WTC11 (cell line): ENCODE data around the gene OR11H6. TPM values are rescaled to one million over a fixed set of nuclear protein-coding genes. Genes with fewer than 3 reads are reported as not detected.

Experiments used
- ATAC-seq: fragments of 200-7000 bp; cut with Tn5 transposase; 2 replicates; pipeline ENCODE4 v1.10.0; 2021; ENCODE audit warnings: mild to moderate bottlenecking, moderate library complexity
- CTCF ChIA-PET: fragments of 300-600 bp; sonication (Branson Sonifier 250); formaldehyde crosslinking; loops from one replicate; lab custom pipeline; 2021; ENCODE audit warnings: antibody characterized with exemption; lab: Charles Lee
- POLR2A ChIA-PET: fragments of 350-600 bp; sonication (Branson Sonifier 250); formaldehyde crosslinking; loops from one replicate; lab custom pipeline; 2021; ENCODE audit warnings: antibody characterized with exemption; lab: Charles Lee
- DNase-seq: peaks from one replicate; pipeline ENCODE4 v3.0.0; 2021; ENCODE audit warnings: low spot score
- H3K27ac Mint-ChIP-seq: 2 replicates; pipeline ENCODE4 v1.8.0; 2021; ENCODE audit warnings: mixed read lengths
- H3K27me3 Mint-ChIP-seq: 2 replicates; pipeline ENCODE4 v1.8.0; 2021; ENCODE audit warnings: low read depth, mild to moderate bottlenecking, moderate library complexity, mixed read lengths
- H3K36me3 Mint-ChIP-seq: 2 replicates; pipeline ENCODE4 v1.8.0; 2021; ENCODE audit warnings: mixed read lengths
- H3K4me1 Mint-ChIP-seq: 2 replicates; pipeline ENCODE4 v1.8.0; 2022; ENCODE audit warnings: mixed read lengths
- H3K4me3 Mint-ChIP-seq: 2 replicates; pipeline ENCODE4 v1.8.0; 2021; ENCODE audit warnings: mild to moderate bottlenecking, moderate library complexity, mixed read lengths
- H3K9me3 Mint-ChIP-seq: 2 replicates; pipeline ENCODE4 v1.8.0; 2021; ENCODE audit warnings: mixed read lengths
- CBFB ChIP-seq: sonication (generic); formaldehyde crosslinking; IDR thresholded peaks from 2 replicates; pipeline ENCODE4 v1.8.1; 2022; ENCODE audit warnings: mild to moderate bottlenecking, low read depth, missing genetic modification reagents
- CREM ChIP-seq: sonication (generic); formaldehyde crosslinking; IDR thresholded peaks from 2 replicates; pipeline ENCODE4 v1.8.1; 2022; ENCODE audit warnings: mild to moderate bottlenecking, missing genetic modification reagents, moderate library complexity
- ELF4 ChIP-seq: sonication (generic); formaldehyde crosslinking; IDR thresholded peaks from 2 replicates; pipeline ENCODE4 v1.8.1; 2022; ENCODE audit warnings: low read depth, mild to moderate bottlenecking, moderate library complexity, missing genetic modification reagents
- EMX1 ChIP-seq: fragments of 250-450 bp; sonication (Bioruptor Pico); IDR thresholded peaks from 2 replicates; pipeline ENCODE4 v1.8.0; 2021; ENCODE audit warnings: mild to moderate bottlenecking
- FOXP1 ChIP-seq: sonication (generic); formaldehyde crosslinking; IDR thresholded peaks from 2 replicates; pipeline ENCODE4 v1.8.0; 2022; ENCODE audit warnings: missing genetic modification reagents, mild to moderate bottlenecking, moderate library complexity, borderline replicate concordance
- GRHL2 ChIP-seq: fragments of 250-450 bp; sonication (Bioruptor Pico); IDR thresholded peaks from 2 replicates; pipeline ENCODE4 v1.8.0; 2022; ENCODE audit warnings: mild to moderate bottlenecking, moderate library complexity; ENCODE audit not compliant: insufficient replicate concordance, severe bottlenecking
- KAT7 ChIP-seq: sonication (generic); formaldehyde crosslinking; IDR thresholded peaks from 2 replicates; pipeline ENCODE4 v1.8.1; 2023; ENCODE audit warnings: missing genetic modification reagents, mild to moderate bottlenecking, borderline replicate concordance
- STAT6 ChIP-seq: sonication (generic); formaldehyde crosslinking; conservative IDR thresholded peaks from 2 replicates; pipeline ENCODE4 v1.8.1; 2023; ENCODE audit warnings: mild to moderate bottlenecking, low read depth, missing genetic modification reagents, moderate library complexity
- TEAD4 ChIP-seq: sonication (generic); formaldehyde crosslinking; IDR thresholded peaks from 2 replicates; pipeline ENCODE4 v1.8.0; 2022; ENCODE audit warnings: mild to moderate bottlenecking, missing genetic modification reagents
- total RNA-seq: library from RNA; stranded (reverse); gene quantifications from 3 replicates; pipeline ENCODE4 v1.2.3, GENCODE V29; 2021
- TF ChIP-seq, protein P1 (sequence below): sonication (generic); formaldehyde crosslinking; IDR thresholded peaks from 2 replicates; pipeline ENCODE4 v1.8.0; 2023; ENCODE audit warnings: mild to moderate bottlenecking, missing genetic modification reagents
- TF ChIP-seq, protein P2 (sequence below): sonication (generic); formaldehyde crosslinking; IDR thresholded peaks from 2 replicates; pipeline ENCODE4 v1.8.0; 2022; ENCODE audit warnings: missing genetic modification reagents
- TF ChIP-seq, protein P3 (sequence below): sonication (generic); formaldehyde crosslinking; IDR thresholded peaks from 2 replicates; pipeline ENCODE4 v1.8.1; 2022; ENCODE audit warnings: mild to moderate bottlenecking, moderate library complexity, missing genetic modification reagents

OR11H6 gene
- total RNA-seq, 1 experiment from 2014 or later: not detected

DNA sequence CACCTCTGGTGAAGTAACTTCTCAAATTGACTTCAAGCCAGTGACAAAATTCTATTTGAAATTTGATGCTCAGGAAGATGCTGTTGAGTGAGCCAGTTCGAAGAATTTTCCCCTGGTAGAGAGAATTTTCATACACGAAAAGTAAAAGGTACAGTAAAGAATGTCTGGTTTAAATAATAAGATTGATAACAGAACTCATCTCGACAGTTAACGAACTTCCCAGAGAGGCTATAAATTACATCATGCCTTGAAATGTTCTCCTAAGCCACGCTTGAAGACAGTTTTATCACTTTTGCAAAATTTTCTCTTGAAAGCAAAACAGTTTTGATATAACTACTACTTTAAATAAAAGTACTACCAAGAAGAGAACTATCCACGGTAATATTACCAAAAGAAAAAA lies 47.2 kb upstream of the OR11H6 start (continued):
- TF ChIP-seq TEAD4 (CRISPR knock-in tag): no peak
- TF ChIP-seq KAT7: no peak
- TF ChIP-seq, protein P1, sequence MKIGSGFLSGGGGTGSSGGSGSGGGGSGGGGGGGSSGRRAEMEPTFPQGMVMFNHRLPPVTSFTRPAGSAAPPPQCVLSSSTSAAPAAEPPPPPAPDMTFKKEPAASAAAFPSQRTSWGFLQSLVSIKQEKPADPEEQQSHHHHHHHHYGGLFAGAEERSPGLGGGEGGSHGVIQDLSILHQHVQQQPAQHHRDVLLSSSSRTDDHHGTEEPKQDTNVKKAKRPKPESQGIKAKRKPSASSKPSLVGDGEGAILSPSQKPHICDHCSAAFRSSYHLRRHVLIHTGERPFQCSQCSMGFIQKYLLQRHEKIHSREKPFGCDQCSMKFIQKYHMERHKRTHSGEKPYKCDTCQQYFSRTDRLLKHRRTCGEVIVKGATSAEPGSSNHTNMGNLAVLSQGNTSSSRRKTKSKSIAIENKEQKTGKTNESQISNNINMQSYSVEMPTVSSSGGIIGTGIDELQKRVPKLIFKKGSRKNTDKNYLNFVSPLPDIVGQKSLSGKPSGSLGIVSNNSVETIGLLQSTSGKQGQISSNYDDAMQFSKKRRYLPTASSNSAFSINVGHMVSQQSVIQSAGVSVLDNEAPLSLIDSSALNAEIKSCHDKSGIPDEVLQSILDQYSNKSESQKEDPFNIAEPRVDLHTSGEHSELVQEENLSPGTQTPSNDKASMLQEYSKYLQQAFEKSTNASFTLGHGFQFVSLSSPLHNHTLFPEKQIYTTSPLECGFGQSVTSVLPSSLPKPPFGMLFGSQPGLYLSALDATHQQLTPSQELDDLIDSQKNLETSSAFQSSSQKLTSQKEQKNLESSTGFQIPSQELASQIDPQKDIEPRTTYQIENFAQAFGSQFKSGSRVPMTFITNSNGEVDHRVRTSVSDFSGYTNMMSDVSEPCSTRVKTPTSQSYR (CRISPR knock-in tag): no peak
- no peak for TF ChIP-seq ELF4 (CRISPR knock-in tag)
- TF ChIP-seq, protein P2, sequence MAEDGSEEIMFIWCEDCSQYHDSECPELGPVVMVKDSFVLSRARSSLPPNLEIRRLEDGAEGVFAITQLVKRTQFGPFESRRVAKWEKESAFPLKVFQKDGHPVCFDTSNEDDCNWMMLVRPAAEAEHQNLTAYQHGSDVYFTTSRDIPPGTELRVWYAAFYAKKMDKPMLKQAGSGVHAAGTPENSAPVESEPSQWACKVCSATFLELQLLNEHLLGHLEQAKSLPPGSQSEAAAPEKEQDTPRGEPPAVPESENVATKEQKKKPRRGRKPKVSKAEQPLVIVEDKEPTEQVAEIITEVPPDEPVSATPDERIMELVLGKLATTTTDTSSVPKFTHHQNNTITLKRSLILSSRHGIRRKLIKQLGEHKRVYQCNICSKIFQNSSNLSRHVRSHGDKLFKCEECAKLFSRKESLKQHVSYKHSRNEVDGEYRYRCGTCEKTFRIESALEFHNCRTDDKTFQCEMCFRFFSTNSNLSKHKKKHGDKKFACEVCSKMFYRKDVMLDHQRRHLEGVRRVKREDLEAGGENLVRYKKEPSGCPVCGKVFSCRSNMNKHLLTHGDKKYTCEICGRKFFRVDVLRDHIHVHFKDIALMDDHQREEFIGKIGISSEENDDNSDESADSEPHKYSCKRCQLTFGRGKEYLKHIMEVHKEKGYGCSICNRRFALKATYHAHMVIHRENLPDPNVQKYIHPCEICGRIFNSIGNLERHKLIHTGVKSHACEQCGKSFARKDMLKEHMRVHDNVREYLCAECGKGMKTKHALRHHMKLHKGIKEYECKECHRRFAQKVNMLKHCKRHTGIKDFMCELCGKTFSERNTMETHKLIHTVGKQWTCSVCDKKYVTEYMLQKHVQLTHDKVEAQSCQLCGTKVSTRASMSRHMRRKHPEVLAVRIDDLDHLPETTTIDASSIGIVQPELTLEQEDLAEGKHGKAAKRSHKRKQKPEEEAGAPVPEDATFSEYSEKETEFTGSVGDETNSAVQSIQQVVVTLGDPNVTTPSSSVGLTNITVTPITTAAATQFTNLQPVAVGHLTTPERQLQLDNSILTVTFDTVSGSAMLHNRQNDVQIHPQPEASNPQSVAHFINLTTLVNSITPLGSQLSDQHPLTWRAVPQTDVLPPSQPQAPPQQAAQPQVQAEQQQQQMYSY (CRISPR knock-in tag): no peak
- TF ChIP-seq, all 79 proteins: peak for 0

DNA sequence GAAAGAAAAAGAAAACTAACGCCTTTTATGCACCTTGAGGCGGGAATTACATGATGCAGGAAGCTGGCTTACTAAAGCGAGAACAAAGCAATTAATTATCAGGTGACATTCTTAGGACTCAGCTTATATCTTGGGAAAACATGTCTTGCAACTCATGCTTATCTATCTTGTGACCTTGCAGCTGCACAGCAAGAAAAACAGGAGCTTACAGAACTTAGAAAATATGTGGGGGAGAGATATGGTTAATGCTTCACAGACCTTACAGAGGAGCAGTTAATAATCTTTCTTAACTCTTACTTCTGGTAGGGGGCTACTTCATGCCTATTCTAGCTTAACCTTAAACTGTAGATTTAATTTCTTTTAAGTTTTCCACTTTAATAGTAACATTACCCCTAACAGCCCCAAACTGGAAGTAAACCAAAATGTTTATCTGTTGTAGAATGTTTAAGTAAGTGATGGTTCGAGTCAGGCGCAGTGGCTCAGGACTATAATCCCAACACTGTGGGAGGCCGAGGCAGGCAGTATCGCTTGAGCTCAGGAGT lies 46.0 kb upstream of the OR11H6 start:
- POLR2A ChIA-PET: no interaction called here
- TF ChIP-seq, protein P3, sequence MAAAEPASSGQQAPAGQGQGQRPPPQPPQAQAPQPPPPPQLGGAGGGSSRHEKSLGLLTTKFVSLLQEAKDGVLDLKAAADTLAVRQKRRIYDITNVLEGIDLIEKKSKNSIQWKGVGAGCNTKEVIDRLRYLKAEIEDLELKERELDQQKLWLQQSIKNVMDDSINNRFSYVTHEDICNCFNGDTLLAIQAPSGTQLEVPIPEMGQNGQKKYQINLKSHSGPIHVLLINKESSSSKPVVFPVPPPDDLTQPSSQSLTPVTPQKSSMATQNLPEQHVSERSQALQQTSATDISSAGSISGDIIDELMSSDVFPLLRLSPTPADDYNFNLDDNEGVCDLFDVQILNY (CRISPR knock-in tag): no peak
- TF ChIP-seq CBFB (CRISPR knock-in tag) (no peak), CREM (CRISPR knock-in tag) (no peak), GRHL2 (CRISPR knock-in tag) (no peak), FOXP1 (no peak)
- CTCF ChIA-PET: no interaction called here

DNA sequence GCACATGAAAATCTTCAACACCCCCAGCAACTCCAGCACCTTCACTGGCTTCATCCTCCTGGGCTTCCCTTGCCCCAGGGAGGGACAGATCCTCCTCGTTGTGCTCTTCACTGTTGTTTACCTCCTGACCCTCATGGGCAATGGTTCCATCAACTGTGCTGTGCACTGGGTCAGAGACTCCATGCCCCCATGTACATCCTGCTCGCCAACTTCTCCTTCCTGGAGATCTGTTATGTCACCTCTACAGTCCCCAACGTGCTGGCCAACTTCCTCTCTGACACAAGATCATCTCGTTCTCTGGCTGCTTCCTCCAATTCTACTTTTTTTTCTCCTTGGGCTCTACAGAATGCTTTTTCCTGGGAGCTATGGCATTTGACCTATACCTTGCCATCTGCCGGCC lies 44.3 kb upstream of the OR11H6 start:
- peaks cover 93% of the 10 kb centered on the region for H3K9me3 Mint-ChIP-seq
- H3K4me3 Mint-ChIP-seq: no peak overlapping the region
- TF ChIP-seq STAT6 (CRISPR knock-in tag): no peak
- no peak for TF ChIP-seq EMX1 (CRISPR knock-in tag)
- TF ChIP-seq, all 79 proteins: peak for 0
- peaks cover 64% of the 10 kb centered on the region for H3K36me3 Mint-ChIP-seq
- ChIA-PET POLR2A (no interaction called here), CTCF (no interaction called here)
- H3K27ac Mint-ChIP-seq: no peak overlapping the region
- no peaks in the 10 kb centered on the region for H3K4me1 Mint-ChIP-seq
- H3K27me3 Mint-ChIP-seq: peaks cover 9% of the 10 kb centered on the region
- no peak for DNase-seq
- no peak for ATAC-seq

More for the DNA sequence above, 46.0 kb upstream of the OR11H6 start:
- peaks cover 88% of the 10 kb centered on the region for H3K9me3 Mint-ChIP-seq
- no peak overlapping the region for H3K4me3 Mint-ChIP-seq
- peaks cover 65% of the 10 kb centered on the region for H3K36me3 Mint-ChIP-seq
- no peak for ATAC-seq
- no peaks in the 10 kb centered on the region for H3K4me1 Mint-ChIP-seq
- no peak for DNase-seq
- no peak overlapping the region for H3K27ac Mint-ChIP-seq
- peaks cover 9% of the 10 kb centered on the region for H3K27me3 Mint-ChIP-seq
